SK-N-SH (cell line): ENCODE data around the gene PHETA2. TPM values are rescaled to one million over a fixed set of nuclear protein-coding genes. Genes with fewer than 3 reads are reported as not detected.
"Not testable (repeated sequence)": the region's sequence is repeated elsewhere in the genome, so short reads cannot be mapped to it uniquely, and the experiment has no call there.

Experiments
- CTCF ChIA-PET: fragments of 300-600, 350-600 bp; formaldehyde crosslinking; extraction: SDS; loops from one replicate; lab custom pipeline; 2021; lab: Yijun Ruan, JAX
- POLR2A ChIA-PET: fragments of 350-600 bp; sonication (Branson Sonifier 250); formaldehyde crosslinking; extraction: SDS; loops from one replicate; lab custom pipeline; 2020; ENCODE audit warnings: antibody characterized with exemption, inconsistent platforms; lab: Yijun Ruan, JAX
- DNase-seq: peaks from one replicate; pipeline ENCODE4 v3.0.0; 2012
- H2AFZ ChIP-seq: fragments of 200-600 bp; sonication (generic); 2 replicates; pipeline ENCODE4 v1.8.1; 2016; ENCODE audit warnings: antibody characterized with exemption, mild to moderate bottlenecking, low read depth
- H3F3A ChIP-seq: fragments of 200-600 bp; sonication (generic); replicated peaks from 2 replicates; pipeline ENCODE3; 2016; ENCODE audit warnings: antibody characterized with exemption, mild to moderate bottlenecking; ENCODE audit not compliant: insufficient read depth
- H3K27ac ChIP-seq, 2 experiments: fragments of 200-500 bp in 1 of 2; fragments of 200-600 bp in 1 of 2; sonication (Bioruptor generic) in 1 of 2; sonication (generic), shearing (Covaris generic) in 1 of 2; 2 replicates each; pipeline versions ENCODE4 v1.5.1 to v1.6.1; 2014 to 2016; ENCODE audit warnings: low read depth in 2 of 2, inconsistent platforms in 1 of 2, low read length in 1 of 2, mild to moderate bottlenecking in 1 of 2, mixed read lengths in 1 of 2
- H3K27me3 ChIP-seq: fragments of 200-600 bp; sonication (generic), shearing (Covaris generic); 2 replicates; pipeline ENCODE4 v1.6.1; 2016; ENCODE audit warnings: mixed run types; ENCODE audit not compliant: insufficient read depth
- H3K36me3 ChIP-seq, 2 experiments: fragments of 200-500 bp in 1 of 2; fragments of 200-600 bp in 1 of 2; sonication (Bioruptor generic) in 1 of 2; sonication (generic) in 1 of 2; replicated peaks in 1 of 2; 2 replicates each; pipeline versions ENCODE3 to v1.5.1; 2014 to 2016; ENCODE audit warnings: low read length in 1 of 2, mild to moderate bottlenecking in 1 of 2; ENCODE audit not compliant: insufficient read depth in 2 of 2, control insufficient read depth in 1 of 2
- H3K4me1 ChIP-seq, 2 experiments: fragments of 200-500 bp in 1 of 2; fragments of 200-600 bp in 1 of 2; sonication (Bioruptor generic) in 1 of 2; sonication (generic), shearing (Covaris generic) in 1 of 2; 2 replicates each; pipeline versions ENCODE4 v1.5.1 to v1.6.1; 2014 to 2016; ENCODE audit warnings: low read depth in 1 of 2, low read length in 1 of 2, mixed run types in 1 of 2; ENCODE audit not compliant: insufficient read depth in 2 of 2, control insufficient read depth in 1 of 2
- H3K4me2 ChIP-seq: fragments of 200-600 bp; sonication (generic), shearing (Covaris generic); 2 replicates; pipeline ENCODE4 v1.6.1; 2017; ENCODE audit warnings: mixed run types
- H3K4me3 ChIP-seq, 2 experiments: fragments of 200-500 bp in 1 of 2; fragments of 200-600 bp in 1 of 2; sonication (Bioruptor generic) in 1 of 2; sonication (generic), shearing (Covaris generic) in 1 of 2; 2 replicates each; pipeline versions ENCODE4 v1.5.1 to v1.8.1; 2014 to 2016; ENCODE audit warnings: low read depth in 2 of 2, inconsistent platforms in 1 of 2, low read length in 1 of 2, mild to moderate bottlenecking in 1 of 2, mixed read lengths in 1 of 2, moderate library complexity in 1 of 2
- H3K79me2 ChIP-seq: fragments of 200-600 bp; sonication (generic); 2 replicates; pipeline ENCODE4 v1.8.1; 2017; ENCODE audit warnings: mild to moderate bottlenecking; ENCODE audit not compliant: insufficient read depth
- H3K9ac ChIP-seq: fragments of 200-600 bp; sonication (generic); 2 replicates; pipeline ENCODE4 v1.6.1; 2017; ENCODE audit warnings: mixed run types
- H3K9me2 ChIP-seq: fragments of 200-600 bp; sonication (generic); 2 replicates; pipeline ENCODE4 v1.6.1; 2017; ENCODE audit warnings: mixed run types
- H3K9me3 ChIP-seq: fragments of 200-600 bp; sonication (generic); 2 replicates; pipeline ENCODE4 v1.6.1; 2017; ENCODE audit warnings: mixed run types, mild to moderate bottlenecking, moderate library complexity
- H4K20me1 ChIP-seq: fragments of 200-600 bp; sonication (generic); 2 replicates; pipeline ENCODE4 v1.6.1; 2017; ENCODE audit warnings: mild to moderate bottlenecking, mixed run types; ENCODE audit not compliant: insufficient read depth
- FOSL2 ChIP-seq: IDR thresholded peaks from 2 replicates; pipeline ENCODE4 v1.4.0; 2012; ENCODE audit warnings: low read depth, mild to moderate bottlenecking, moderate library complexity, borderline replicate concordance
- GATA2 ChIP-seq: sonication (generic); formaldehyde crosslinking; IDR thresholded peaks from 2 replicates; pipeline ENCODE4 v1.5.0; 2020; ENCODE audit warnings: mild to moderate bottlenecking, missing genetic modification reagents
- RXRA ChIP-seq: IDR thresholded peaks from 2 replicates; pipeline ENCODE4 v1.4.0; 2012; ENCODE audit warnings: low read depth, mild to moderate bottlenecking, borderline replicate concordance
- USF1 ChIP-seq: IDR thresholded peaks from 2 replicates; pipeline ENCODE4 v1.4.0; 2012; ENCODE audit warnings: low read depth, borderline replicate concordance
- YY1 ChIP-seq: IDR thresholded peaks from 2 replicates; pipeline ENCODE4 v1.4.0; 2012; ENCODE audit warnings: low read depth, mild to moderate bottlenecking
- WGBS: methylation state at CpG from one replicate; pipeline ENCODE4 v1.1.6; 2017; ENCODE audit warnings: low lambda C conversion rate; 5-methylcytosine and 5-hydroxymethylcytosine counted together
- polyA plus RNA-seq, 3 experiments: library from polyadenylated mRNA; depleted of rRNA; stranded (reverse); fragments of >200 nt; gene quantifications; 2 replicates each; pipeline ENCODE4 v1.2.3, GENCODE V29; 2012
- small RNA-seq, 7 experiments: library from RNA; depleted of rRNA; stranded (forward); fragments of <200 nt; gene quantifications; one replicate each; pipeline ENCODE3, GENCODE V24; 2012

Gene PHETA2
- polyA plus RNA-seq, 1 of the 3 experiments (the other 2 are of a cell fraction): 0.05 TPM

- H3K79me2 ChIP-seq: no peaks in the 10 kb centered on the region
- H2AFZ ChIP-seq: no peak overlapping the region
- no peak overlapping the region for H3K4me2 ChIP-seq
- WGBS: no CpG with 5 or more reads among the region's 16 CpGs
- H3K9ac ChIP-seq: no peak overlapping the region
- H3K4me1 ChIP-seq: no peaks in the 10 kb centered on the region
- H3K4me3 ChIP-seq: no peak overlapping the region
- POLR2A ChIA-PET: interaction anchor here (0.6 kb wide), 1 partner anchor 343 kb away, joined by 3 read pairs; no protein-coding TSS in a partner anchor
- H3K27ac ChIP-seq: no peak overlapping the region
- no peaks in the 10 kb centered on the region for H3F3A ChIP-seq
- no peaks in the 10 kb centered on the region for H3K9me3 ChIP-seq
- H3K9me2 ChIP-seq: no peaks in the 10 kb centered on the region
- no peaks in the 10 kb centered on the region for H3K27me3 ChIP-seq
- DNase-seq: no peak
- TF ChIP-seq YY1 (no peak), USF1 (no peak), GATA2 (CRISPR knock-in tag) (no peak), FOSL2 (no peak), RXRA (no peak)
- TF ChIP-seq, all 33 proteins: peak for 0
- H3K36me3 ChIP-seq: no peaks in the 10 kb centered on the region
- CTCF ChIA-PET: no interaction called here
- no peaks in the 10 kb centered on the region for H4K20me1 ChIP-seq
Measured at GRCh38 chr22:42127606-42128005, 53.6 kb downstream of the PHETA2 start.

- H3F3A ChIP-seq, POLR2A ChIA-PET, H2AFZ ChIP-seq, H3K36me3 ChIP-seq, H3K4me1 ChIP-seq, H3K27me3 ChIP-seq, H3K9me3 ChIP-seq, H3K79me2 ChIP-seq, CTCF ChIA-PET, H3K4me3 ChIP-seq, DNase-seq, H3K4me2 ChIP-seq, H4K20me1 ChIP-seq, H3K9ac ChIP-seq, H3K27ac ChIP-seq, H3K9me2 ChIP-seq: not testable (repeated sequence)
- WGBS: 78% methylated on average over 5 of the region's 13 CpGs
Measured at GRCh38 chr22:42128007-42128406, 54.0 kb downstream of the PHETA2 start.

Small RNA genes within 50 kb of the gene (small RNA-seq; reads per million reads assigned to genes)
- 0 reads per million in 7 experiments for gene SNORD13P1

Other genes starting within 250 kb of the PHETA2 start
- gene SREBF2, start 241.1 kb upstream of the PHETA2 start, polyA plus RNA-seq (2012; rRNA removed): 7.4 and 7.5 TPM in 2 replicates
- not detected in 2 replicates for gene SHISA8, start 159.2 kb upstream of the PHETA2 start, polyA plus RNA-seq (2012; rRNA removed)
- gene TNFRSF13C, start 147.4 kb upstream of the PHETA2 start, polyA plus RNA-seq (2012; rRNA removed): 0.10 and 0.12 TPM in 2 replicates
- gene CENPM, start 127.1 kb upstream of the PHETA2 start, polyA plus RNA-seq (2012; rRNA removed): 8.1 and 15.6 TPM in 2 replicates
- gene SEPTIN3, start 104.8 kb upstream of the PHETA2 start, polyA plus RNA-seq (2012; rRNA removed): 0.35 and 0.89 TPM in 2 replicates
- 0.07 and 0.19 TPM in 2 replicates for gene WBP2NL, start 75.5 kb upstream of the PHETA2 start, polyA plus RNA-seq (2012; rRNA removed)
- gene NAGA, start 3.4 kb upstream of the PHETA2 start, polyA plus RNA-seq (2012; rRNA removed): 15.4 and 16.8 TPM in 2 replicates
- gene SMDT1, start 5.5 kb downstream of the PHETA2 start, polyA plus RNA-seq (2012; rRNA removed): 23.4 and 29.8 TPM in 2 replicates
- 37.8 and 42.0 TPM in 2 replicates for gene NDUFA6, start 16.5 kb downstream of the PHETA2 start, polyA plus RNA-seq (2012; rRNA removed)
- gene CYP2D6, start 56.6 kb downstream of the PHETA2 start, polyA plus RNA-seq (2012; rRNA removed): 0.26 and 0.32 TPM in 2 replicates
- gene TCF20, start 196.4 kb downstream of the PHETA2 start, polyA plus RNA-seq (2012; rRNA removed): 8.5 and 9.4 TPM in 2 replicates